Activated CD8-positive, alpha-beta memory T cell treated with anti-CD3 and anti-CD28 coated beads, Interleukin-2, amount 50 U/mL, for 1 hour (primary cell): ENCODE measurements around the gene FNDC10.

Experiments
- DNase-seq: peaks from one replicate; pipeline ENCODE4 v3.0.0-alpha.2; 2020; ENCODE audit errors: extremely low read depth

The FNDC10 gene

DNA sequence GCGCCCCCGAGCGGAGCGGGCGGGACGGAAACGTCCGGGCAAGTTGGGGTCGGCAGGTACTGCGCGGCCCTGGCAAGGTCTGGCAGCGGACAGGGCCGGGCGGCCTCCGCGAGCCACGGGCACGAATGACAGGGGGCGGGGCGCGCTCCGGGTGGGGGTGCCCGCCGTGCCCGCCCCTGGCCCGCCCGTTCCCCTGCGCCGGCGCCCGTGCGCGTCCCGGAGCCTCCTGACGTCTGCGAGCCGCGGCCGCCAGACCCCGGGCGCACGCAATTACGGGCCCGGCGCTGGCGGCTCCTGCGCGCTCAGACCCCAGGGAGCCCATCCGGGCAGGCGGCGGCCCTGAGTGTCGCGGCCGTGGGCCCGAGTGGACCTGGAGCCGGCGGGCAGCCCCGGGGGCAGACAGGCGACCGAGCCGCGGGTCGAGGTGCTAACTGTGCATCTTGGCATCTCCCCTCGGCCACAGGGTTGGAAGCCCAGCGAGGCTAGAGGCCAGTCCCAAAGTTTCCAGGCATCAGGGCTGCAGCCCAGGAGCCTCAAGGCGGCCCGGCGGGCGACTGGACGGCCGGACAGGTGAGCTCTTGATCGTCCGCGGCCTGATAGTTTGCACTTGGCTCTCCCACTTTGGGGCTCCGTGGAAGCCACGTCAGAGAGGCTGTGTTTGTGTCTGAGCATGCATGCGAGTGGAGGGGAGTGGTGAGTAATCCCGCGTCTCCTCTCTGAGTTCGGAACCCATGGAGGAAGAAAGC lies 16.3 kb upstream of the FNDC10 start:
- DNase-seq = no peak

DNA sequence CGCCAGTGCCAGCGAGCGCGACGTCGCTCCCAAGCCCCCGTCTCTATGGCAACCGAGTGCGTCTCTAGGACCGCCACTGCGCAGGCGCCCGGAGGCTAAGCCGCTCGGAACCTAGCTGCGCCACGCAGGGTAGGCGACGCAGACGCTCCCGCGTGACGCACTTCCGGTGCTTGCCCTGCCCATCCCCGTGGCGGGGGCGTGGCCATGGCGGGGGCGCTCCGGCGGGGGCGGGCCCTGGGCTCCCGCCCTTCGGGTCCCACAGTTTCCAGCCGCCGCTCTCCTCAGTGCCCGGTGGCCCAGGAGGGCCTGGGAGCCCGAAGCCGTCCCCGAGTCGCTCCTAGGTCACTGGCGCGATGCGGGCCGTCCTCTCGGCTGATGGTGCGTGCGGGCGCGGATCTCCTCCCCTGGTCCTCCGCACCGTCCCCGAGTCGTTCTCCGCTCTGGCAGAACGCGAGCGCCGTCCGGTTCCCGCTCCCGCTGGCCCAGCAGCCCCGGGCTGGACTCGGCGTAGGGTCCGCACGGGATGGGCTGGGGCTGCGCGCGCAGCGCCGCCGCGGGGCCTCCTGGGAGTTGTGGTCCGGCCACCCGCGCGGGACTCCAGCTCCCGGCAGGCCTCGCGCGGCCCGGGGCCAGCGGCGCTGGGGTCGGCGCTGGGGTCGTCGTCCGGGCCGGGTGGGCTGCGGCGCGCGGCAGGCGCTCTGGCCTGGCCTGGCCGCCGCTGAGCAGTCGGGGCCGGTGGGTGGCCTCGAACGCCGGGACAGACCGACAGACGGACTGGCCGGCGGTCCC lies 15.5 kb upstream of the FNDC10 start, which contains the start of gene MIB2:
Gene MIB2 (plus strand): TSS at position 245 of the 789 bp plus-strand sequence. CDS start 7,953 bp downstream, outside the sequence.
- peak; percentile 94 for DNase-seq

DNA sequence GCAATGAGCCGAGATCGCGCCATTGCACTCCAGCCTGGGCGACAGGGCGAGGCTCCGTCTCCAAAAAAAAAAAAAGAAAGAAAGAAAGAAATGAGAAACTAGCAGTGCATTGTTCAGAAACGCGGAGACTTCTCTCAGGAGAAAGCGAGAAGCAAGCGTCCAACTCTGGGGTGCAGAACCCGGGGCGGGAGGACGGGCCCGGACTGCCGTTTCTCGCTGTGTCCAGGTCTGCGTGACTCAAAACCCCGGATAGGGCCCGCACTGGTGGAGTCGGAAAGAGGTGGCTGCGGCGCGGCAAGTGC lies 15.0 kb upstream of the FNDC10 start:
- DNase-seq = no peak

DNA sequence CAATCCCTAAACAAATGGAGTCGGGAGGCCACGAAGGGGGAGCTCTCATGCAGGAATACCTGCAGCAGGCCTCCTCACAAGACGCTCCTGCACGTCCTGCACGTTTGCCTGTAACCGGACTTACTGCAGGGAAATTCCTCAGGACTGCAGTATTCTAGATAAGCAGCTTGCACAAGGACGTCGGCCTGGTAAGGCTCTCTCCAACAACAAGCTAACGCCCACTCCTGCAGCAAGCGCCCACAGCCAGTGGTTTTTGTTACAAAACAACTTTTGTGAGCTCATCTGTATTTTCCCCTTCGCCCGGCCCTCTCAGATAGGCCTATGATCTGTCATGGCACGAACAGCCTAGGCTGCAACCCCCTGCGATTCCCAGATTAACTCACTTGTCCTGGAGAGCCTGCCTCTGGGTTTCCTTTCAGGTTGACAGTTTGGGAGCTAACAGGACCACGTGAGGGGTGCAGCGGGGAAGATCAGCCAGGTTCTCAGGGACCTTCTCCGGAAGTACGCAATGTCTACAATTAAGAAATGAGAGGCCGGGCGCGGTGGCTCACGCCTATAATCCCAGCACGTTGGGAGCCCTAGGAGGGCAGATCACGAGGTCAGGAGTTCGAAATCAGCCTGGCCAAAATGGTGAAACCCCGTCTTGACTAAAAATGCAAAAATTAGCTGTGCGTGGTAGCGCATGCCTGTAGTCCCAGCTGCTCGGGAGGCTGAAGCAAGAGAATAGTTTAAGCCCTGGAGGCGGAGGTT lies 14.4 kb upstream of the FNDC10 start:
- peak; percentile 61 for DNase-seq

DNA sequence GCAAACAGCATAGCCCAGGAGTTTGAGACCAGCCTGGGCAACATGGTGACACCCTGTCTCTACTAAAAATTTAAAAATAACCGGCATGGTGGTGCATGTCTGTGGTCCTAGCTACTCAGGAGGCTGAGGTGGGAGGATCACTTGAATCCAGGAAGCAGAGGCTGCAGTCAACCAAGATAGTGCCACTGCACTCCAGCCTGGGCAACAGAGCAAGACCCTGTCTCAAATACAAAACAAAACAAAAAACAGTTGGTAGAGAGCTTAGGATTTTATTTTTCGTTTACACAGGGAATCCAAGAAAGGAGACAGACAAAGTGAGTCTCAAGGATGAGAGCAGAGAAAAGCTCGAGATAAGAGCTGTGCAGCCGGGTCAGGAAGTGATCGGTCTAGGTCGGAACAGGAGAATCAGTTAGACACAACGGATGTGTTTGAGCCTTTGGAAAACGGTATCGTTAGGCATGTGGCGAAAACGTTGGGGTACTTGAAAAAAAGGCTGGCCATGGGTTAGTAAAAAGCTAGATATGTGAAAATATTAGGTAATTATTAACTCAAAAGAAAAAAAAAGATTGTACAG lies 13.7 kb upstream of the FNDC10 start:
- no peak for DNase-seq

DNA sequence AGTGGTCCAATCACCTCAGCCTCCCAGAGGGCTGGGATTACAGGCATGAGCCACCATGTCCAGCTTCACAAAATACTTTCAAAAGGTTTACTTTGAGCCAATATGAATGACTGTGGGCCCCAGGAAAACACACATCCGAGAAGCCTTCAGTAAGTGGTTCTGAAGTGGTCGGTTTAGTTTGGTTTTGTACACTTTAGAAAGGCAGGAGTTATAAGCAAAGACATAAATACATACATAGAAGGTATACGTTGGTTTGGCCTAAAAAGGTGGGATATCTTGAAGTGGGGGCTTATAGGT lies 12.1 kb upstream of the FNDC10 start:
- DNase-seq = no peak

DNA sequence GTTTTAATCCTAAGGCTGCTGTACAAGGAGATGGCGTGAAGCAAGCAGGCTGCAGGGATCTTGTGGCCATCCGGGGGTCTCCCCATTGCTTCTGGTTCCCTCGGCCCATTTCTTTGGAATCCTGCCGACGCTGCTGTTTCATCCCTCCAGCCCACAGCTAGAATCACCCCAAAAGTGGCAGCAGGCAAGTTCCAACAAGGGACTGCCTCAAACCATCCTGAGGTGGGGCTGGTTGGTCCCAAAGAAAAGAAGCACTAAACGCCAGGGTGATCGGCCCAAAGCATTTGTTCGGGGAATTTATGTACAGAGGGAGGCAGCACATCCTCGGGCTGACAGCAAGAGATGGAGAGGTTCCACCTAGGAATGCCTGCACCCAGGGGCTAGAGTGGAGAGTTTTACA lies 10.9 kb upstream of the FNDC10 start:
- no peak for DNase-seq

DNA sequence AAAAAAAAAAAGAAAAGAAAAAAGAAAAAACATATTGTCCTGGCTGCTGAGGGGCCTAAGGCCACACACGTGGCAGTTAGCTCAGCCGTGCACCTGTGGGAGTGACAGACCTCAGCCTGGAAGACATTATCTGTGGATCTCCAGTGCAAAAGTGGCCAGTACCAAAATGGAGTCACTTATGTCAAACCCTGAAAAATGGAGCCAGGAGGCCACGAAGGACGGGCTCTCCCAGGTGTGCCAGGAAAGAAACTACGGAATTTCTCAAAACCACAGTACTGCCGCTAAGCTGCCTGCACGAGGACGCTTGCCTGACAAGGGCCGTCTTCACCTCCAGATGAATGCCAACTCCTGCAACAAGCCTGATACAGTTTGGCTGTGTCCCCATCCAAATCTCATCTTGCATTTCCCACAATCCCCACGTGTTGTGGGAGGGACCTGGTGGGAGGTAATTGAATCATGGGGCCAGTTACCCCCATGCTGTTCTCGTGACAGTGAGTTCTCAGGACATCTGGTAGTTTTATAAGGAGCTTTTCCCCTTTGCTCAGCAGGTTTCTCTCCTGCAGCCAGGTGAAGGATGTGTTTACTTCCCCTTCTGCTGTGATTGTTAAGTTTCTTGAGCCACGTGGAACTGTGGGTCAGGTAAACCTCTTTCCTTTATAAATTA lies 10.0 kb upstream of the FNDC10 start:
- DNase-seq = no peak

DNA sequence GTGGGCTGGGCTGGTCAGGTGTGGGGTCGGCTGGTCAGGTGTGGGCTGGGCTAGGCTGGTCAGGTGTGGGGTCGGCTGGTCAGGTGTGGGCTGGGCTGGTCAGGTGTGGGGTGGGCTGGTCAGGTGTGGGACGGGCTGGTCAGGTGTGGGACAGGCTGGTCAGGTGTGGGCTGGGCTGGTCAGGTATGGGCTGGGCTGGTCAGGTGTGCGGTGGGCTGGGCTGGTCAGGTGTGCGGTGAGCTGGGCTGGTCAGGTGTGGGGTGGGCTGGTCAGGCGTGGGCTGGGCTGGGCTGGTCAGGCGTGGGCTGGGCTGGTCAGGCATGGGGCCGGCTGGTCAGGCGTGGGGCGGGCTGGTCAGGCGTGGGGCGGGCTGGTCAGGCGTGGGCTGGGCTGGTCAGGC lies 6.3 kb upstream of the FNDC10 start:
- DNase-seq = no peak

DNA sequence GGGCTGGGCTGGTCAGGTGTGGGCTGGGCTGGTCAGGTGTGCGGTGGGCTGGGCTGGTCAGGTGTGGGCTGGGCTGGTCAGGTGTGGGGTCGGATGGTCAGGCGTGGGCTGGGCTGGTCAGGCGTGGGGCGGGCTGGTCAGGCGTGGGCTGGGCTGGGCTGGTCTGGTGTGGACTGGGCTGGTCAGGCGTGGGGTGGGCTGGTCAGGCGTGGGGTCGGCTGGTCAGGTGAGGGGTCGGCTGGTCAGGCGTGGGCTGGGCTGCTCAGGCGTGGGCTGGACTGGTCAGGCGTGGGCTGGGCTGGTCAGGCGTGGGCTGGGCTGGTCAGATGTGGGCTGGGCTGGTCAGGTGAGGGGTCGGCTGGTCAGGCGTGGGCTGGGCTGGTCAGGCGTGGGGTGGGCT lies 5.8 kb upstream of the FNDC10 start:
- DNase-seq = no peak

DNA sequence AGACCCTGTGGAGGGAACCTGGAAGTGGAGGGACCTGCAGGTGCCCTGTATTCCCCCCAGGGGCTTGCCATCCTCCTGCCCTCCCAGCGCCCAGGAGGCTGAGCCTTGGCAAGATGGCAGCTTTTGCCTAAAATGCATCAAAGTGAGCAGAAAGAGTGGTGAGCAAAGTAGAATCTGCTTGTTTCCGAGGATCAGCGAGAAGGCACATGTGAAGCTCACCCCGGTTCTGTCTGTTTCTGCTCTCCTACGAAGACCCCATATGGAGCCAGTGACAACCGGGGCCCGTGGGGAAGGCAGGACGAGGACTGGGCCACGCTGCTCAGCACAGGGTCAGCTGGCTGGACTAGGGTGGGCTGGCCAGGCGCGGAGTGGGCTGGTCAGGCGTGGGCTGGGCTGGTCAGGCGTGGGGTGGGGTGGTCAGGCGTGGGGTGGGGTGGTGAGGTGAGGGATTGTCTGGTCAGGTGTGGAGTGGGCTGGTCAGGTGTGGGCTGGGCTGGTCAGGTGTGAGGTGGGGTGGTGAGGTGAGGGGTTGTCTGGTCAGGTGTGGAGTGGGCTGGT lies 5.2 kb upstream of the FNDC10 start:
- DNase-seq = no peak

DNA sequence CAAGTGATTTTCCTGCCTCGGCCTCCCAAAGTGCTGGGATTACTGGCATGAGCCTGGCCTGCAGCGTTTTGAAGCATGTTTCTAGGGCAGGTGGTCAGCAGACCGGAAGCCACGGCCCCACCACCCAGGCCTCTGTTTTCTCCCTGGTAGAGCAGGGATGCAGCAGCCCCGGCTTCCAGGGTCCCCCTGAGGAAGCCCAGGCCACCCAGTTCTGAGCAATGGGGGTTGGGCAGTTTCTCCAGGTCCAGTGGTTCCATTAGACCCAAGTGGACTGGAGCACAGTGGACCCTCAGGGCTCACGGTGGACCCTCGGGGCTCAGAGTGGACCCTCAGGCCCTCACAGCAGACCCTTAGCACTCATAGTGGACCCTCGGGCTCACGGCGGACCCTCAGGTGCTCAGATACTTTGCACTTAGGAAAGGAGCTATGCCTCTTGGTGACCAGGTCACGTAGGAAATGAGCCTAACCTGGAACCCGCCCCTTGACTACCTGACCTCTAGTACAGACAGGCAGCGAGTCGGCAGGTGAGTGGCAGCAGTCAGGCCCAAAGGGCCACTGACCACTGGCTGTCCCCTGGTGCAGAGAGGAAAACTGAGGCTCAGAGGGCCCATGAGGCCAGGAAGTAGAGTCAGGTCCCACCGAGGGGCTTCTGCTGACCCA lies 4.6 kb upstream of the FNDC10 start:
- no peak for DNase-seq

DNA sequence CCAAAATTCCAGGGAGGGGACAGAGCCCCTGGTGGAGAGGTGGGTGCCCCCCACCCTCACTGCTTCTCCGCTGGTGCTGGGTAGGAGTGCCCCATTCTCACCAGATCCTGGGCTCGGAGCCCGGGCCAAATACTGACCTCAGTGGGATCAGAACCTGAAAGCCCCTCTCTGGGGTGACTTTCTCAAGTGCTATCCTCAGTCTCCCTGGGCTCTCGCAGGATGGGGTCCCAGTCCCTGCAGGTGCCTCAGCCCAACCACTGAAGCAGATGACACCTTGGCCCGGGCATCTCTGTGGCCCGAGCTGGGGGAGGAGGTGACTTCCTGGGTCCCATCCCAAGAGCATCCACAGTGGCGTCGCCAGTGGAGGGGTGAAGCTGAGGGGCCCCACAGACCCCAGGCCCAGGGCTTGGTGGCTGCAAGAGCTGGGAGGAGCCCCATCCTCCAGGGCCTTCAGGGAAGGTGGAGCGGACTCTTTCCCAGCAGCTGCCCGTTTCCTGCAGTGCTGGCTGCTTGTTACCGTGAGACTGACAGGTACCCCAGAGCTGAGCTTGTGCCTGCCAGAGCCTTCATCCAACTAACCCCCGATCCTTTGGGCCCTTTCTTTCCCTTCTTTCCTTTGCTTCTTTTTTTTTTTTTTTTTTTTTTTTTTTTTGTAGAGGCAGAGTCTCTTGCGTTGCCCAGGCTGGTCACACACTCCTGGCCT lies 3.9 kb upstream of the FNDC10 start:
- DNase-seq = no peak

DNA sequence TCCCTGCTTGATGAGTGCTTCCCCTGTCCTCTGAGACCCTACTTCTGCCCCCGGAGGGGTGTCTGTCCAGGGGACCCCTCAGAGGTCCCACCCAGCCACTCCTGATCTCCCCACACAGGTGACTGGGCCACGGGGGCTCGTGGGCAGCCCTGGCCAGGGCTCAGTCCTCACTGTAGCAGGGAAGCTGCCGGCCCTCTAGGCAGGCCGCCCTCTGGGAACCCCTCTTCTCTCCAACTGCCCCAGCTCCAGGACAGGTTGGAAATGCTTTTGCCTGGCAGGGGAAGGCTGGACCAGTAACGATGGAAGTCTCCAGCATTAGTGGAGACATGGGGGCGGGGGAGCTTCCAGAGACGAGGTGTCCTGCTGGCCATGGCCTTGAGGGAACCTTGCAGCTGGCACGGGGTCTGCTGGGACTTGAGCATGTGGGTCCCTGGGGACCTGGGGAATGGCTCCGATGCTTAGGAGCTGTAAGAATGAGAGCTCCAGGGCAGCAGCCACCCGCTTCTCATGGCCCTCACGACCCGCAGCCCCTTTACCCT lies 3.1 kb upstream of the FNDC10 start:
- DNase-seq = no peak

DNA sequence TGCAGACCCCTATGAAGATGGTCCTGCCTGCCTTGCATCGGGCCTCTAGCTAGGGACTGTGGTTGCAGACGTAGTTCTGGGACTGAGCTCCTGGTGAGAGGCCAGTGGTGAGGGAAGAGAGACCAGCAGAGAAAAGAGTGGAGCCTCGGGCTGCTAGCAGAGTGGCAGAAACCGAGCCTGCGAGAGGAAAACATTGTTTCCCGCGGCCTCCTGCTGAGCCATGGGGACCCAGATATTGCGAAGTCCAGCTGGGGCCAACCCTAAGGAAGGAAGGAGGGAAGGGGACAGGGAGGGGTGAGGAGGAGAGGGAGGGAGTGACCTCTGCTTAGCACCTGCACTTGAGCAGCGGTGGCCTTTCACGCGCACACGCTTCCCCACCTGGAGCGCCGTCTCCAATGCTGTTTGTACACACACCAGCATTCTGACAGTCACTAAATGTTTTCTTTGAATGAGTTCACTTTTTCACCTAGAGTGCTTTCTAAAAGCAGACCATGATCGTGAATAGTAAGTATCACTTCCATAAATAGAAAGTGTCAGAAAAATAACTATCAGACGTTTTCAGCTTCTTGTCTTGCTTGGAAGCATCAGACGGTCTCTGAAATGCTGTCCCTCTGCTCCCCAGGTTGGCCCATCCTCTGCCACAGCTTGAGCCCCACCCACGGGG lies 2.5 kb upstream of the FNDC10 start:
- no peak for DNase-seq

DNA sequence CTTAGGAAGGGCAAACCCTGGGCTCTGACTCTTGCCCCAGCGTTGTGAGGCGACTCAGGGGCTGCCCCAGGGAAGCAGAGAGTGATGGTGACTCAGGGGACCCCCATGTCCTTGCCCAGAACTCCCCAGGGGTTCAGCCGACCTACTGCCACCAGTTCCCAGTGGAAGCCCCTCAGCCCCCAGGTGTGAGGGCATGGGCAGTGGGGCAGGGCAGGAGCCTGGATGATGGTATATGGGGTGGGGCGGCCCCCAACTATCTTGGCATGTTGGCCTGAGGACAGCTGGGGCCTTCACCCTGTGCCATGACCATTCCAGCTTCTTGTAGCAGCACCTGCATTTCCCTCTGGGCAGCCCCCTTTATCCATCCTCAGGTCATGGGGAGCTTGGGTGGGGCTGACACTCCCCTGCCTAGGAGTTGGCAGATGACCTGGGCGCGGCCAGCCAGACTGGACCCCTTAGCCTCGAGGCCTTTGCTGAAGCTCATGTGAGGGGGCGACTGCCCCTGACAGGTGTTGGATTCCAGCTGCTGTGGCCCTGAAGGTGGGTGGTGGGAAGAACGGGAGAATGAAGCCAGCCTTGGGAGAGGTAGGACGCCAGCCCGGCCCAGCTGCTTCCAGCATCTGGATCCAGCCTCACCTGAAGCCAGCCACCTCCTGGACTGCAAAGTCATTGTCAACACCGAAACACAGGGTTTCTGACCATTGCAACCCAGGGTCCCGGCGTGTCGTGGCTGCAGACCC lies 1.8 kb upstream of the FNDC10 start:
- no peak for DNase-seq

DNA sequence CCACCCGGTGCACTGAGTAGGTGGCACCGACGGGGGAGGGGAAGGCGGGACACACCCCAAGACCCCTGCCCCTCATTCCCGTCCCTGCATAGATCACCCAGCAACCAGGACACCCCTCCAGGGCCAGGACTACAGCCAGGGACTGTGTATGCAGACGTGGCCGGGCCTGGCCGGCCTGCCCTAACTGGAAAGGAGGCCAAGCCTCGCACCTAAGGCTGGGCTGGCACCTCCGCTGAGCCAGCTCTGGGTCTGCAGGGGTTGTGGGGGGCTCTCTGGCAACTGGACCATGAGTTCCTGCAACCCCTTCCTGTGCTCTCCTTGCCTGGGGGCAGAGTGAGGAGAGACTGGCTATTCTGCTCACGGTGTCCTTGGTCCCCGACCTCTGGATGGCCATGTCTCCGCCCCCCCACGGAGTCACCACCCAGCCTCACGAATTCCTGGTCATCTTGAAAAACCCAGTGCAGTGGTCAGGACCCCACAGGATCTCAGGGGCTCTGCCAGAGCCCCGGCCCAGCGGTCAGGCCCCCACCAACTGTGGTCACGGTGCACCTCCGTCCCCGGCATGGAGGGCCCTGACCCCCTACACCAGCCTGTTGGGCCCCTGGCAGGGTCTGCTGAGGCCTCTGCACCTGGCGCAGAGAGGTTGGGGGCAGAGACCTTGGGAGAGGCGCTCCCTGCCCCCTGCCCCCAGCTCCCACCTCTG lies 1.1 kb upstream of the FNDC10 start:
- no peak for DNase-seq
